HG02870 (cell line): ENCODE results near the gene BST2.
"Not testable (repeated sequence)": the region's sequence is repeated elsewhere in the genome, so short reads cannot be mapped to it uniquely, and the experiment has no call there.

Source experiments
- ATAC-seq: cut with Tn5 transposase; IDR thresholded peaks from one replicate; pipeline ENCODE4 v1.9.1; 2021; ENCODE audit warnings: mild to moderate bottlenecking, moderate library complexity; ENCODE audit not compliant: unreplicated experiment

Gene BST2

DNA sequence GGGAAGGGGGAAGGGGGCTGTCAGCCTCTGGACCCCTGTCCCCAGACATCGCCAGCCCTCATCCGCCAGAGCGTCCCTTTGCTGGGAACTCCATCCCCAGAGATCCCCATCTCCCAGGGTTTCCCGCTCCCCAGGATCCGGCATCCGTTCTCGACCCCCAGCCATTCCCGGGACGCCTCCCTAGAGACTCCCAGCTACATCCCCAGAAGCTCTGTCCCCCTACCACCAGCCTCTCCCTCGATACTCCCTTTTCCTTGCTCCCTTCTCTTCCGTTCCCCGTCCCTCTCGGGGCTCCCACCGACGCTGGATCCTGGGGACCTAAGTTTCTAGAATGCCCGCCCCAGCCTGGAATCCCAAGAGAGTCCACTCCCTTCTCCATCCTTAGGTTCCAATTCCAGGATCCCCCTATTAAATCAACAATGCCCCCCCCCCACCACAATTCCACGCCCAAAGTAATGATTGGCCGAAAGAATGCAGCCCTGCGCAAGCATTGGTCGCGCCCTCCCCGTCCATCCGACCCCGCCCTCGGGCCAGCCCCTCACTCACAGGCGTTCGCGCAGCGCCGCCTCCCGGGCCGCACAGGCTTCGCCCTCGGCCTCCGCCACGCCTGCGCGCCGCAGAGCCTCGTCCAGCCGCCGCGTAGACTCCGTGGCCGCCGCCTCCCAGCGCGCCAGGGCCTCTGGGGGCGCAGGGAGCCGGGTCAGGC is 14.6 kb downstream of the BST2 start:
- ATAC-seq, result peak; percentile 83

DNA sequence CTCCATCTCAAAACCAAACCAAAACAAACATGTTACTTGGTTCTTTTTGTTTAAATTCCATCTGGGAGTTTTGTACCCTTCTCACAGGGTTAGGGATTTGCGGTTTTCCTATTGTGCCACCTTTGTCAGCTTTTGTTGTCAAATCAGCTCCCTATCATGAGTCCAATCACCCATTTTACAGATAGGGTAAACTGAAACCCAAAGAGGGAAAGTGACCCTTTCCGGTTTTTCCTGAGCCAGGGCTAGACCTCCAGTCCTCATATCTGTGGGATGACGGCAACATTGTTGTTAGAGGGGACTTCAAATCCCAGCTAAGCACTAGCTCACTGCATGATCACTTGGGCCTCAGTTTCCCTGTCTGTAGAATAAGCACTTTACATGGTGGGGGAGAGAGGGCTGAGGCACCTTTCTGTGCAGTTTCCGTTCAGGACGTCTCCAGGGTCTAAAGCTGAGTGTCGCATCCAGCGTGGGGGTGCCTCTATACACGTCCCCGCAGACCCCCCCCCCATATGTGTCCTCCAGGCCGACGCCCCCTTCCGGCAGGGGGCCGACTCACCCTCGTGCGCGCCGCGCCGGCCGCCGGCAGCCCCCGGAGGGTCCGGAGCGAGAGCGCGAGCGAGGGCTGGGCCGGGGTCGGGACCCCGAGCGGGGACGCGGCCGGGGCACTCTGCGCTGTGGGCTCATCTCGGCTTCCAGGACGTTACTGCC is 15.3 kb downstream of the BST2 start:
- no peak for ATAC-seq

DNA sequence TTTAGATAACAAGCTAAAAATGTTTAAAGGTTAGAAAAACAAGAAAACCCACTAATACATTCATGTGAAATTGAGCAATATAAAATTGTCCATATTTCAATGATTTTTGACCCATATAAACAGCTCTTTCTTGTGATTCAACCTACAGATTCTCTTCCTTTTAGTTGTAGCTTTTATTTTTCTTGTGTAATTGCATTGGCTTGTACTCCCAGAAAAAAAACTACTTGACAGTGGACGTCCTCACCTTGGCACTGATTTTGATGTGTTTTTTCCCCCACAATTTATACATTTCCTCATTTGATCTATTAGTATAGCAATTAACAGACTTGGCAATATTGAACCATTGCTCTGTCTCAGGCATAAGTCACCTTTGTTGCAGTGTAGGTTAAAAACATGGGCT is 16.1 kb downstream of the BST2 start:
- no peak for ATAC-seq

DNA sequence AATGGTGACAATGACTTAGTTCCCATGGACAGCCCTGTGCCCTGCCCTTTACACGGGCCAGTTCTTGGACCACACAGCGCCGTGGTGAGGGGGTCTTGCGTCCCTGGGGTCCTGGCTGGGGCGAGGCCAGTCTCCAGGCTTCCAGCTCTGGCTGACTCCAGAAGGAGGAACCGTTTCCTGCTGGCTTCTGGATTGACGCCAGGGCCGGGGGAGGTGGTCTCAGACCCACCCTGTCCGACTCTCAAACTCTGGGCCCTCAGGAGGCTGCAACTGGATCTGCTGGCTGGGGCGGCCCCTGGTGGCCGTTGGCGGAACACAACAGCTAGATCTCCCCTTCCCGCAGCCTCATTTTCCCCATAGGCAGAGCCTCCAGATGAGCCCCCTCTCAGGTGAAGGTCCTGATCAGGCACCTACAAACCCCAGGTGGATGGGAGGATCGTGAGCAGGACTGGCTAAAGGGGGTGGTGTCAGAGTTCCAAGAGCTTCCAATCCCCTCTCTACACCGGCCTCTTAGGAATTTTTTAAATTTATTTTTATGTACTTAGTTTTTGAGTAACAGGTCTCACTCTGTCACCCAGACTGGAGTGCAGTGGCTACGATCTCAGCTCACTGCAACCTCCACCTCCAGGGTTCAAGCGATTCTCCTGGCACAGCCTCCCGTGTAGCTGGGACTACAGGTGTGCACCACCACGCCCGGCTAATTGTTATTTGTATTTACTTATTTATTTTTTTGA is 19.4 kb downstream of the BST2 start:
- no peak for ATAC-seq

DNA sequence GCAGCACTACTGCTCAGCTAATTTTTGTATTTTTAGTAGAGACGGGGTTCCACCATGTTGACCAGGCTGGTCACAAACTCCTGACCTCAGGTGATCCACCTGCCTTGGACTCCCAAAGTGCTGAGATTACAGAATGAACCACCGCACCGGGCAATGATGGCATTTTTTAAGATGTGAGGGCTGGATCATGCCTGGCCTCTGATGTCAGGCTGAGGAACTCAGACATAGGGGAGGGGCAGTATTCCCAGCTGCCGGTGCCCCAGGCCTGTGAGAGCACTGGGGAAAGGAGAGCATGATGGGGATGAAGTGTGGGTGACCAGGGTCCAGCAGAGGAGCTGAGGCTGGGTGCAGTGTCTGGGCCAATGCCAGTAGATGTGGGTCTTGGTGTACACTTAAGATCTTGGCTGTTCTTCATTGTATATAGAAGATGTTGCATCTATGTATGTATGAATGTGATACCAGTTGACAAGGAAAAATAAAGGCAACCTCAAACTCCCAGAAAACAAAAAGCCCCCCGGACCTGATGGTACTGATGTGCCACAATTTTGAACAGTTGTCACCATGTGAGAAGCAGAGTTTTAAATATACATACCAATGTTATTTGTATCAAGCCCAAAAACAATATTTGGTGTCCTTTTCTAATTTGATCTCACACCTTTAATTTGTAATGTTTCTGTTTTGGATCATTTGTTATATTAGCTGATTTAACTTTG is 24.8 kb downstream of the BST2 start:
- no peak for ATAC-seq

DNA sequence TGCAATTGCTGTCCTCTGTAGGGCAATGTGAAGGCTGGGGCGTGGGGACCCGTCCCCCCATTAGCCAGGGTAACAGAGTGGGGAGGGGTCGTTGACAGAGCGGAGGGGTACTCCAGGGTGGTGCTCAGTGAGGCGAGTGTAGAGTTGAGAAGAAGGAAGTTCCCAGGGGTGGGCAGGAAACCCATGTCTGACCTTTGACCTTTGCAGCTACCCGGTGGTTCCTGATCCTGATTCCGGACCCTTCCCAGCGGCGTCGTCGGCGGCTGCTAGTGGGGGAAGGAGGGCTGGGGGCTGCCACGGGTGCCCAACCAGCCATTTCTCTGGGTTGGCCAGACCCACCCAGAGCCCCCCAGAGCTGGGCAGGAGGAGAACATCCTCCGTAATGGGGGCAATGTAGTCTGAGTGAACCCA is 26.2 kb downstream of the BST2 start:
- no peak for ATAC-seq

DNA sequence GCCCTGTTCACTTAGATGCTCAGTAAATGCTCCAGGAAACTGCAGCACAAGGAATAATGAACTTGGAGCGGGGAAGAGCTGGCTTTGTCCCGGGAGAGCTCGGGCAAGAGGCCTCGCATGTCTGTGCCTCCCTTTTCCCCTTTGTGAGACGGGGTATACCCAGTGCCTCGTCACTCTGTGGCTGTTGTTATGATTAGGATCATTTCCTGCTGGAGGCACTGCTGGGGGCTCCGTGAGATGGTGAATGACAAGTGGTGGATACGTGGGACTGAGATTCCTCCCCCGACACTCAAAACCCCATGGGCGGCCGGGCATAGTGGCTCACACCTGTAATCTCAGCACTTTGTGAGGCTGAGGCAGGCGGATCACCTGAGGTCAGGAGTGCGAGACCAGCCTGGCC is 27.2 kb downstream of the BST2 start:
- ATAC-seq, result no peak

DNA sequence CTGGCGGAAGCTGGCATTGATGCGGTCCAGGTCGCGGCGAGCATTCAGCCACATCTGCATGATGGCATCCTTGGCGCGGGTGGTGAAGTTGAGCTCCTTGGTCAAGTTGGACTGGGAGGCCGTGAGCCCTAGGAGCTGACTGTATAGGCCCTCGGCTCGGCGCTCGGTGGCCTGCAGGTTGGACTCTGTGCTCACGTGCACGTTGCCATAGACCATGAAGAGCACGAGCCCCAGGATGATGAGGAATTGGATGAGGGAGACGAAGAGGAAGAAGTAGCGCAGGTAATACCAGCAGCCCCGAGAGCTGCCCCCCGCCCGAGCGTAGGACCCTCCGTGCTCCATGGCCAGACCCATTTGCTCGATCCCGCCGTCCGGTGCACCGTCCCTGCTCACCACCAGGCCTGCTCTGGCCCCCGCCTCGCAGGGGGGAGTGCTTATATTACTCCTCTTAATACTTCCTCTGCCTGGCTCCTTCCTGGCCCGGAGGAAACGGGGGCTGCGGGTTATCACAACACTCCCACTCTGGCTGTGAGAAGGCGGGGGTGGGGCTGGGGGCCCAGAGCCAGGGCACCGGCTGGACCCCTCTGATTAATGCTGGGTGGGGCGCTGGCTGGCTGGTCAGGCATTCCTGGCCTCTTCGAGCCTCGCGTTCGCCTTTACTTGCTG is 28.4 kb downstream of the BST2 start, which contains the start of gene PLVAP:
TSS of gene PLVAP (minus strand) at position 408 of the 666 bp plus-strand sequence. CDS start at position 354, 54 bp downstream.
- no peak for ATAC-seq

DNA sequence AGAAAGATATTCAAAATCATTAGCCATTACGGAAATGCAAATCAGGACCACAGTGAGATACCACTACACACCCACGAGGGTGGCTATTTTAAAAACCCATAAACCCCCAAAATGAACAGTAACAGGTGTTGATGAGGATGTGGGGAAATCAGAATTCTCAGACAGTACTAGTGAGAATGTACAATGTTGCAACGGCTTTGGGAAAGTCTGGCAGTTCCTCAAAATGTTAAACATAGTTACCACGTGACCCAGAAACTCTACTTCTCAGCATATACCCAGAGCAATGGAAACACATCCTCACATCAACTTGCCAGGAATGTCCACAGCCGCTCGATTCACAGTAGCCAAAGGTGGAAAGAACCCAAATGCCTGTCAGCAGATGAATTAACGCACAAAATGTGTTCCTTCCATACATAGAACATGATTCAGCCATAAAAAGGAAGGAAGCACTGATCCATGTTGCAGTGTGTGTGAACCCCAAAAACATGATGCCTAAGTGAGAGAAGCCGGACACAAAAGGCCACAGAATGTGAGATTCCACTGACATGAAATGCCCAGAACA is 35.3 kb downstream of the BST2 start:
- ATAC-seq, result peak; percentile 85

DNA sequence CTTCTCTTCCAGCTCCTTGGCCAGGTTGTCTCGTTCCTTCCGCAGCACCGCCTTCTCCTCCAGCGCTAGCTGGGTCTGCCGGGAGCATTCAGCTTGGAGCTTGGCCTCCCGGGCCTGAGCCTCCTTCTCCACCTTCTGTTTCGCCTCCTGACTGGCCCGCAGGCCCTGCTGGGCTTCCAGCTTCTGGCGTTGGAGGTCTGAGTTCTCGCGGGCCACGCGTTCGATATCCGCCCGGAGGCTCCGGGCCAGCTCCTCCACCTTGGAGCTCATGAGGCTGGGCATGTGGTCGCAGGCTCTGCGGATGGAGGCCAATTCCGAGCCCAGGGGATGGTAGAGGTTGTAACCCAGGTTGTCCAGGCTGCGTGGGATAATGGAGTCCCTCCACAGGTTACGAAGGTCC is 40.1 kb downstream of the BST2 start:
- ATAC-seq, result no peak

DNA sequence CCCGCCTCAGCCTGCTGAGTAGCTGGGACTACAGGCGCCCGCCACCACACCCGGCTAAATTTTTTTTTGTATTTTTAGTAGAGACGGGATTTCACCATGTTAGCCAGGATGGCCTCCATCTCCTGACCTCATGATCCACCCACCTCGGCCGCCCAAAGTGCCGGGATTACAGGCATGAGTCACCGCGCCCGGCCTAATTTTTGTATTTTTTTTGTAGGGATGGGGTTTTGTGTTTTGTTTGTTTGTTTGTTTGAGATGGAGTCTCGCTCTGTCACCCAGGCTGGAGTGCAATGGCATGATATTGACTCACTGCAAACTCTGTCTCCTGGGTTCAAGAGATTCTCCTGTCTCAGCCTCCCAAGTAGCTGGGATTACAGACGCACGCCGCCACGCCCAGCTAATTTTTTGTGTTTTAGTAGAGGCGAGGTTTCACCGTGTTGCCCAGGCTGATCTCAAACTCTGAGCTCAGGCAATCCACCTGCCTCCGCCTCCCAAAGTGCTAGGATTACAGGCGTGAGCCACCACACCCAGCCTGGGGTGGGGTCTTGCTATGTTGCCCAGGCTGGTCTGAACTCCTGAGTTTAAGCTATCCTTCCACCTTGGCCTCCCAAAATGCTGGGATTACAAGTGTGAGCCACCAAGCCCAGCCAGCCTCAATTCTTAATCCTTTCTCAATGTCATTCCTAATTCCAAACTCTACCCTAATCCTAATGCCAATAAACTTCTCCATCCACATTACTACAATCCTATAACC is 41.4 kb downstream of the BST2 start:
- ATAC-seq, result not testable (repeated sequence)

DNA sequence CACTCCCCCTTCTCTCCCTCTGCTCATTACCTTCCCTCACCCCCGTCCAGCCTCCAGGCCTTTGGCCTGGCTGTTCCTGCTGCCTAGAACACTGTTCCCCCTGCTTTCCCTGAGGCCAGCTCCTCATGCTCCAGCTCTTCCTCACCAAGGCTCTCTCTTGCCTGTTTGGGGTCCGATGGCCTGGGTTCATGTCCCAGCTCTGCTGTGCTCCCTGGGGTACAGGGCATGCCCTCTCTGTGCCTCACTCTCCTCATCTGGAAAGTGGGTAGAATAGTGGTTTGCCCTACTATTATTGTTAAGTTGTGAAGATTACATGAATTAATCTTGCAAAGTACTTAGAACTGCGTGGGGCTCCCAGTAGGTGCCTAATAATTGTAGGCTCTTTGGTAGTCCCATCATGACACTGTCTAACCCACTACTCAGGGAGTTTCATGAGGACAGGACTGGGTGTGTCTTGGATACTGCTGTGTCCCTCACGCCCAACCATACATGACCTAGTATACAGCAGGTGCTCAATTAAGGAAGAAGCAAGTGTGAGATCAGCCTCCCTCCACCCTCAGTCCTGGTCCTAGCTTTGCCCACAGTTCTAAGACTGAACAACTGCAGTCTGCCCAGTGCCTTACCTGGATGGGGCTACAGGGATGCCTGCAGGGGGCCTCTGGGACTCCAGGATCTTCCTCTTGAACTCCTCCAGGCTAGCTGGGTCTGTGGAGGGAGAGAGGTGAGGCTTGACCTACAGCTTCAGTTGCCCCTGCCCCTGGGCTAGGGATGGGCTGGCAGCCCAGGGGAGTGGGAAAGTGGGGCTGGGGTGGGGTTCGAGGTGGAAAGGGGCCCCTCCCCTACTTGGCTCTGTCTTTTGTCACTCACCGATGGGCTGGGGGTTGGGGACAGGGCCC is 45.3 kb downstream of the BST2 start:
- no peak for ATAC-seq

DNA sequence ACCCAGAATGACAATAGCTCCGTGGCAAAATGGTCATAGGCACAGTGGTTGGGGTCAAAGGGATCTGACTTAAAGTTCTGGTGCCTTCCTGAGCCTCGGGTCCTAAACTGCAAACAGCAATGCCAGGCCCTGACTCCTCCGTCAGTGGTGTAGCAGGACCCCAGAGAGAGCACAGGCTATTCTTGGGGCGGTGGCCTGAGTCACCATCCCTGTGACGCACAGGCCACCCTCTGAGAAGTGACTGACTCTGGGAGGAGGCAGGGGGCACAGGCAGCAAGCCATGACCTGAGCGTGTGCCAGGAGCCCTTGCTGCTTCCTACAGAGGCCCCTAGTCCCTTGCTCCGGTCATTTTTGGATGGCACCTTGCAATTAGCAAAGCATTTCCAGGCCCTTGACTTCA is 47.0 kb downstream of the BST2 start:
- no peak for ATAC-seq

DNA sequence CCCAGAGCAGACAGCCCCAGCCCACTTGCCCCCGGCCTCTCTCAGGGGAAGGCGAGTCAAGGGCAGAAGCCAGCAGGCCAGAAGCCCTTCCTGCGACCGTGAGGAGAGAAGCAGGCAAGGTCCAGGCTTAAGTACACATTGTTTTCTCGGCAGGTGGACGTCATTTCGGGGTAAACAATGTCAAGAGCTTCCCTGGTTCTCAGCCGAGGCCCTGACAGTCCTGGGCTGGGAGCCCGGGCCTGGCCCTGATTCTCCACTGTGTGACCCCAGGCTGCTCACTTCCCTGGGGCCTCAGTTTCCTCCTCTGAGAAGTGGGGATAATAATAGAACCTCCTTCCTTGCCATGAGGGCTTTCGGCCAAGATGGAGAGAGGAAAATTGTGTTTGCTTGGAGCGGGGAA is 47.7 kb downstream of the BST2 start:
- no peak for ATAC-seq

DNA sequence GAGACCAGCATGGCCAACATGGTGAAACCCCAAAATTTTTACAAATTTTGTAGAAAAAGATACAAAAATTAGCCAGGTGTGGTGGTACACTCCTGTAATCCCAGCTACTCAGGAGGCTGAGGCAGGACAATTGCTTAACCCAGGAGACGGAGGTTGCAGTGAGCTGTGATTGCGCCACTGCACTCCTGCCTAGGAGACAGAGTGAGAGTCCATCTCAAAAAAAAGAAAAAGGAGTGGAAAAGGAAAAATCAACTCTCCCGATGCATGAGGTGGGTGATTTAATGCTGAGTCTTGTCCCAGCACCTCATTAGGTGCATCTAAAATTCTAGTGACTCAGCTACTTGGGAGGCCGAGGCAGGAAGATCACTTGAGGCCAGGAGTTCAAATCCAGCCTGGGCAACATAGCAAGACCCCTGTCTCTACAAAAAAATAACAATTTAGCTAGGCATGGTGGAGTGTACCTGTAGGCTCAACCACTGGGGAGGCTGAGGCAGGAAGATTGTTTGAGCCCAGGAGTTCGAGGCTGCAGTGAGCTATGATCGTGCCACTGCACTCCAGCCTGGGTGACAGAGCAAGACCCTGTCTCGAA is 48.3 kb downstream of the BST2 start:
- no peak for ATAC-seq

DNA sequence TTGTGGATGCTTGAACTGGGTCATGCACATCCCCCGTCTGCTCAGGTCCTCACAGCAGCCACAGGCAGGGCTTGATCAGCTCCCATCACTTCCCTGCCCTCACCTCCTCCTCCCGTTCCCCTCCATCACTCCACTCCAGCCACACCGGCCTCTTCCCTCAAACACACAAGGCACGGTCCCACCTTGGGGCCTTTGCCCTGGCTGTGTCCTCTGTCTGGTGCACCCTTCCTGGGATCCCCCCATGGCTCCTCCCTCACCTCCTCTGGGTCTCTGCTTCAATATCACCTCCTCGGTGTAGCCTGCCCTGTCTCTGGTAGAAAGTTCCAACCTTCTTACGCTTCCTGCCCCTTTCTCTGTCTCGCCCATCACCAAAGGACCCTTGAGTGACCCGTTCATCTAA is 52.0 kb downstream of the BST2 start:
- ATAC-seq, result no peak
